ENCODE measurements around the gene NFATC2IP. TPM values are rescaled to one million over a fixed set of nuclear protein-coding genes. Genes with fewer than 3 reads are reported as not detected.
A peak's percentile ranks its signal among the peaks of the same experiment; 100 is the strongest.
"Not testable (repeated sequence)": the region's sequence is repeated elsewhere in the genome, so short reads cannot be mapped to it uniquely, and the experiment has no call there.

Gene NFATC2IP
- total RNA-seq, 2 experiments from 2014 or later: 65.6 to 74.4 TPM

DNA sequence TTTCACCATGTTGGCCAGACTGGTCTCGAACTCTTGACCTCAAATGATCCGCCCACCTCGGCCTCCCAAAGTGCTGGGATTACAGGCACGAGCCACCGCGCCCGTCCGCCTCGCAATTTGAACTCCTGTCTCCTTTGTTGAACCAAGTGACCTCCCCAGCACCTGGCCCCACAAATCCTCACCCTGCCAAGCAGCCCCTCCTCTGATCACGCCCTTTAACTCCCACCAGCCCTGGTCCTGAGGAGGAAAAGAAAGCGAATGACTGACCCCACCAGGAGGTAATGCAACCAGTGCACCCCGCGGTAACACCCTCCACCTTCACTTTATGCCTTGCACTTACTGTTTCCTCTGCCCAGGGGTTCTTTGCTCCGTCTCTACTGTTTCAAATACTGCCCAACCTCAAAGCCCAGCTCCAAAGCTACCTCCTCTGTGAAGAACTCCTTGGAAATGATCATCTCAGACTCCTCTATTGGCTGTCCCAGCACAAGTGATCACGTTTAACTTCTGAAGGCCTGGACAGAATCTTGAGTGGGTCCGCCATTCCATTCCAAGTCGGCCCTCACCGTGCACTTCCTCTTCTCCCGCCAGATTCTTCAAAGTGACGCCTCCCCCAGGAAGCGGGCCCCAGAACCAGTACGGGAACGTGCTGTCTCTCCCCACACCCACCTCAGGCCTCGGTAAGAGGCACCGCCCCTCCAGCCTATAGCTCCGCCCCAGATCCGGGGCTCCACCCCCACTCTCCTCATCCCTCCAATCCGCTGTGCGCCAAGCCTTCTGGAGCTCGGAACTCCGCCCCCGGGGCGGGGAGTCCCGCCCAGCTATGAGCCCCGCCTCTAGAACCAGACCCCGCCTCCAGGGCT, 14.6 kb upstream of the NFATC2IP start:
- H3K36me3 Mint-ChIP-seq: peaks cover 4% of the 10 kb centered on the region
- no peaks in the 10 kb centered on the region for H3K27me3 Mint-ChIP-seq
- no peaks in the 10 kb centered on the region for H3K9me3 Mint-ChIP-seq
- peak overlapping the region; percentile 69 for H3K4me3 Mint-ChIP-seq
- peak; percentile 89 for DNase-seq
- peaks cover 15% of the 10 kb centered on the region for H3K4me1 Mint-ChIP-seq
- H3K27ac Mint-ChIP-seq: peak overlapping the region; percentile 30

DNA sequence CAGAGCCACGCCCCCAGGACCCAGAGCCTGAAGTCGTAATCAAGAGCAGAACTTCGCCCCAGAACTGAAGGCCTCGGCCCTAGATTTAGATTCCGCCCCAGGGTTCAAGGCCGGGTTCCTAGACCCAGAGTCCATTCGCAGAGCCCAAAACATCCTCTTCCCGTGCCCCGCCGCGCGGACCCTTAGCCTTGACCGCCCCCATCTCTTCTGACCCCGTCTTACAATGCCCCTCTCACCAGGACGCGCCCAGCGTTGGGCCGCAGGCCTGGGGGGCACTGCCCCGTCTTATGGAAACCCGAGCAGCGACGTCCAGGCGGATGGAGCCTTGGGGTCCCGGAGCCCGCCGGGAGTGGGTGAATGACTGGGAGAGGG, 14.0 kb upstream of the NFATC2IP start:
- Mint-ChIP-seq H3K27me3 (no peaks in the 10 kb centered on the region), H3K36me3 (peaks cover 4% of the 10 kb centered on the region), H3K4me3 (peak overlapping the region; percentile 69), H3K4me1 (peaks cover 13% of the 10 kb centered on the region), H3K27ac (no peak overlapping the region), H3K9me3 (no peaks in the 10 kb centered on the region)
- DNase-seq: no peak

DNA sequence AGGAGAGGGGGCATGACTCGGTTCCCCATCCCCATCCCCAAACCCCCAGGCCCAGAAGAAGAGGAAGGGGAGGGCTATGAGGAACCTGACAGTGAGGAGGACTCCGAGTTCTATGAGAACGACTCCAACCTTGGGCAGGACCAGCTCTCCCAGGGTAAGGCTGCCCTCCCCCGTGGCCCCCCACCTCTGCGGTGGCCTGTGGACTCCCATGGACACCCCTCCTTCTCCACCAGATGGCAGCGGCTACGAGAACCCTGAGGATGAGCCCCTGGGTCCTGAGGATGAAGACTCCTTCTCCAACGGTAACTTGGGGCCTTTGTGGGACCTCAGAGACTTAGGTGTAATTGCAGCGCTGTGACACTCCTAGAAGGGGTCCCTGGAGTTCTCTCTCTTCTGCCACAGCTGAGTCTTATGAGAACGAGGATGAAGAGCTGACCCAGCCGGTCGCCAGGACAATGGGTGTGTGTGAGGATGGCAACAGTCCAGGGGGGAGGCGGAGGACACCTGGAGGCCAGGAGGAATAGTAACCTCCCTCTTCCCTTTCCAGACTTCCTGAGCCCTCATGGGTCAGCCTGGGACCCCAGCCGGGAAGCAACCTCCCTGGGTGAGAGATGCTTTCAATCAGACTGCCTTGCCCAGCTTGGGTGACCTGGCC, 13.4 kb upstream of the NFATC2IP start:
- Mint-ChIP-seq H3K36me3 (peaks cover 4% of the 10 kb centered on the region), H3K27ac (peak overlapping the region; percentile 21), H3K27me3 (no peaks in the 10 kb centered on the region), H3K9me3 (no peaks in the 10 kb centered on the region), H3K4me1 (peaks cover 13% of the 10 kb centered on the region), H3K4me3 (no peak overlapping the region)
- DNase-seq: no peak

DNA sequence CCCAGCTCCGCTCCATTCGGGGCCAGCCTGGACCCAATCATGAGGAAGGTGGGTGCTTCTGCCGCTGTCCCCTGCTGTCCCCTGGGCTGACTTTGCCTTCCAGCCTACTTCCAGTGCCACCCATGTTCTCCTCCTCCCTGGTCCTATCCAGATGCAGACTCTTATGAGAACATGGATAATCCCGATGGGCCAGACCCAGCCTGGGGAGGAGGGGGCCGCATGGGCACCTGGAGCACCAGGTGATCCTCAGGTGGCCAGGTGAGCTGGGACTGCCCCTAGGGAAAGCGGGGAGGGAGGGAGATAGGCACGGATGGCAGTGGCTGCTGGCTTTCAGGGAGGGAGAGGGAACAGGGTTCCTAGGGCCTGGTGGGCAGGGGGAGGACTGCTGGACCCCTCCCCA, 12.0 kb upstream of the NFATC2IP start:
- no peak overlapping the region for H3K27ac Mint-ChIP-seq
- no peaks in the 10 kb centered on the region for H3K9me3 Mint-ChIP-seq
- H3K4me3 Mint-ChIP-seq: no peak overlapping the region
- DNase-seq: no peak
- H3K4me1 Mint-ChIP-seq: peaks cover 13% of the 10 kb centered on the region
- no peaks in the 10 kb centered on the region for H3K27me3 Mint-ChIP-seq
- H3K36me3 Mint-ChIP-seq: peaks cover 4% of the 10 kb centered on the region

DNA sequence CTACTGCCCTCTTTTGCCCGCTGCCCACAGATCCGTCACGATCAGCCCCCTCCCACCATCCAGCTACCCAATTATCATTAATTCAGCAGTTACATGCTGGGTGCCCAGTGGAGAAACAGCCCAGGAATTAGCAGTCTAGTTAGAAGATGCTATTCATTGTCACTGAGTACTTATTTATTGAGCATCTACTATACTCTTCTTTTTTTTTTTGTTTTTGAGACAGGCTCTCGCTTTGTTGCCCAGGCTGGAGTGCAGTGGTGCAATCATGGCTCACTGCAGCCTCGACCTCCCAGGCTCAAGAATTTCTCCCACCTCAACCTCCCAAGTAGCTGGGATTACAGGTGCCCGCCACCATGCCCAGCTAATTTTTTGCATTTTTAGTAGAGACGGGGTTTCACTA, 10.9 kb upstream of the NFATC2IP start:
- not testable (repeated sequence) for H3K27ac Mint-ChIP-seq, DNase-seq, H3K4me3 Mint-ChIP-seq, H3K9me3 Mint-ChIP-seq, H3K36me3 Mint-ChIP-seq, H3K27me3 Mint-ChIP-seq
- H3K4me1 Mint-ChIP-seq: peaks cover 13% of the 10 kb centered on the region

DNA sequence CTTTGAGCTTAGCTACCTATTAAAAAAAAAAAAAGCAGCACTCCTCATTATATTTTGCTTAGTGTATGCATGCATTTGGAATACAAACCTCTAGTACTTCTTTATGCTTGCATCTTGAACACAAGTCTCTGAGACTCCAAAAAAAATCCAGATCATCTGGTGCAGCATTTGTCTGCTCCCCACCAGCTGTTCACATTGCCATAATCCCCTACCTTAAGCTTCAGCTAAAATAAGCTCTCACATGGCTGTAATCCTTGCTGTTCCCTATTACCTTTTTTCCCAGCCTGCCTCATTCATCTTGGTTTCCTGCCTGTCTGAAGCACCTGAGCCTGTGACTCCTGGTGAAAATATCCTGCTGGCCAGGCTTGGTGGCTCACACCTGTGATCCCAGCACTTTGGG, 7.5 kb upstream of the NFATC2IP start:
- Mint-ChIP-seq H3K27me3 (no peaks in the 10 kb centered on the region), H3K27ac (no peak overlapping the region), H3K36me3 (no peaks in the 10 kb centered on the region), H3K9me3 (no peaks in the 10 kb centered on the region), H3K4me1 (peaks cover 7% of the 10 kb centered on the region), H3K4me3 (no peak overlapping the region)
- no peak for DNase-seq

DNA sequence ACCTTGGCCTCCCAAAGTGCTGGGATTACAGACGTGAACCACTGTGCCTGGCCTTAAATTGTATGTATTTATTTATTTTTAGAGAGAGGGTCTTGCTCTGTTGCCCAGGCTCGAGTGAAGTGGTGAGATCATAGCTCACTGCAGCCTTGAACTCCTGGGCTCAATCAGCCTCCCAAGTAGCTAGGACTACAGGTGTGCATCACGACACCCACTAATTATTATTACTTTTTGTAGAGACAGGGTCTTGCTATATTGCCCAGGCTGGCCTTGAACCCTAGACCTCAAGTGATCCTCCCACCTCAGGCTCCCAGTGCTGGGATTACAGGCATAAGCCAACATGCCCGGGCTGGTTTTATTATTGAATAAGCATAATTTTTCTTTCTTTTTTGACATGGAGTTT, 4.1 kb upstream of the NFATC2IP start:
- Mint-ChIP-seq H3K36me3 (peaks cover 5% of the 10 kb centered on the region), H3K4me3 (no peak overlapping the region), H3K4me1 (peaks cover 8% of the 10 kb centered on the region), H3K27ac (no peak overlapping the region), H3K27me3 (no peaks in the 10 kb centered on the region), H3K9me3 (no peaks in the 10 kb centered on the region)
- no peak for DNase-seq

DNA sequence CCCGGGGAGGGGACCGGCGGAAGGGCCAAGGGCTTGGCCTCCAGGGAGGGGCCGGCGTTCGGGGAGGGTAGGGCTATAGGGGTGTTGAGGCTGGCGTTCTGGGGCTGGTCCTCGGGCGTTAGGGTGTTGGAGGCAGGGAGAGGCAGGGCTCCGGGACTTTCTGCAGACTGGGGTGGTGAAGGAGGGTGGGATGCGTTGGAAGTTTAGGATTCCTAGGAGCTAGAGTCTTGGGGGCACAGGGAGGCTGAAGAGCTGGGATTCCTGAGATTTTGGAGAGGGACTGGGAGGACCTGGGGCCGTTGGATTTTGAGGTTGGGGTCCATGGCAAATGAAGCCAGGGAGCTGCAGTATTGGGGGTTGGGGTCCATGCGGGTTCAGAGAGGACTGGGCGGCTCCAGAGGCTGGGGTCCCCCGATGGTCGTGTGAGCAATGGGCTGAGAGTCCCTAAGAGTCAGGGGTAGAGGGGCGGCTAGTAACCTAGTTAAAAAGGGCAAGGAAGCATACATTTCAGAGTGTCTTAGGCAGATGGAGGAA, 740 bp downstream of the NFATC2IP start:
- no peaks in the 10 kb centered on the region for H3K27me3 Mint-ChIP-seq
- H3K9me3 Mint-ChIP-seq: no peaks in the 10 kb centered on the region
- peaks cover 27% of the 10 kb centered on the region for H3K36me3 Mint-ChIP-seq
- H3K27ac Mint-ChIP-seq: peak overlapping the region; percentile 89
- no peak for DNase-seq
- H3K4me1 Mint-ChIP-seq: peaks cover 16% of the 10 kb centered on the region
- H3K4me3 Mint-ChIP-seq: peak overlapping the region; percentile 96

DNA sequence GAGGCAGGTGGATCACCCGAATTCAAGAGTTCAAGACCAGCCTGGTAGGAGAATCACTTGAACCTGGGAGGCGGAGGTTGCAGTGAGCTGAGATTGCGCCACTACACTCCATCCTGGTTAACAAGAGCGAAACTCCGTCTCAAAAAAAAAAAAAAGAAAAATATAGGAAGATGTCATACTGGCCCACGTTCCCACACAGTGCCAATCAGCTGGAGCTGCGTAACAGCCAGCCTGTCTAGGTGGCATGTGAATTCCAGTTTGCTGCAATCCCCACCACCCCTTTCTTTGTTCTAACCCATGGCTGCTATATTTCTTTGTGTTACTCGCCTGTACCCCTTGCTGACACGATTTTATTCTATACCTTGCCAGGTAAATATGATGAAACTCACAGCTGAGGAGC, 7.5 kb downstream of the NFATC2IP start:
- Mint-ChIP-seq H3K27ac (no peak overlapping the region), H3K4me3 (no peak overlapping the region), H3K36me3 (peaks cover 29% of the 10 kb centered on the region), H3K9me3 (no peaks in the 10 kb centered on the region), H3K4me1 (peaks cover 3% of the 10 kb centered on the region), H3K27me3 (no peaks in the 10 kb centered on the region)
- no peak for DNase-seq

DNA sequence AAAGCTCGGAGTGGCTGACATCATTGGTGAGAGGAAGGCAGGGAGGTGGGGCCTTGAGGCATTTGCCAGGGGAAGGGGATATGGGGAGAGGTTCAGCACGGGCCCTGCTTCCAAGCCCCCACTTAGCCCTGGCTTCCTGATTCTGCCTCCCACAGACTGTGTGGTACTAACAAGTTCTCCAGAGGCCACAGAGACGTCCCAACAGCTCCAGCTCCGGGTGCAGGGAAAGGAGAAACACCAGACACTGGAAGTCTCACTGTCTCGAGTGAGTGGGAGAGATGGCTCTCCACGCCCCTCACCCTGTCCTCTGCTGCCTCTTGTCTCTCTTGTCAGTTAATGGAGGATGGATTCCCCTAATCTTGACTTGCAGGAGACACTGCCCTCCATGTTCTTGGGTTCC, 8.1 kb downstream of the NFATC2IP start:
- DNase-seq: no peak
- Mint-ChIP-seq H3K4me3 (no peak overlapping the region), H3K9me3 (no peaks in the 10 kb centered on the region), H3K4me1 (no peaks in the 10 kb centered on the region), H3K27me3 (no peaks in the 10 kb centered on the region), H3K27ac (no peak overlapping the region), H3K36me3 (peaks cover 28% of the 10 kb centered on the region)

DNA sequence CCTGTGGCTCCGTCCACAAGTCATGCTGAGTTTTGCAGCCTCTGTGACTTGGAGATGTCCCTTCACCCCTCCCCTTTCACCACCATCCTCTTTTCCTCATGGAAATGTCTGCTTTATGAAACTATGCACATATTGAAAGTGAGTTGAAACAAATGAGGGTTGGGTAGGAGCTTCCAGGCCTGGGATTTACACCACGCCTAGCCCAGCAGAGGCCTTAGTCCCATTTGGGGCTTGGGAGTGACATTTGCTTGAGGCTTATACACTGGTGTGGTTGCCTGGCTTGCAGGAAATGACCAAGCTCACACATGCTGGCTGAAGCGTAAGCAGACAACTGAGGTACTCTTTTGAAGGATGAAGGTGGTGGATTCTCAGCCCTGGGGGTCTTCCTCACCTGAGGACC, 13.3 kb downstream of the NFATC2IP start:
- H3K36me3 Mint-ChIP-seq: peaks cover 24% of the 10 kb centered on the region
- H3K9me3 Mint-ChIP-seq: no peaks in the 10 kb centered on the region
- no peak overlapping the region for H3K4me3 Mint-ChIP-seq
- H3K27me3 Mint-ChIP-seq: no peaks in the 10 kb centered on the region
- no peak overlapping the region for H3K27ac Mint-ChIP-seq
- no peak for DNase-seq
- no peaks in the 10 kb centered on the region for H3K4me1 Mint-ChIP-seq

DNA sequence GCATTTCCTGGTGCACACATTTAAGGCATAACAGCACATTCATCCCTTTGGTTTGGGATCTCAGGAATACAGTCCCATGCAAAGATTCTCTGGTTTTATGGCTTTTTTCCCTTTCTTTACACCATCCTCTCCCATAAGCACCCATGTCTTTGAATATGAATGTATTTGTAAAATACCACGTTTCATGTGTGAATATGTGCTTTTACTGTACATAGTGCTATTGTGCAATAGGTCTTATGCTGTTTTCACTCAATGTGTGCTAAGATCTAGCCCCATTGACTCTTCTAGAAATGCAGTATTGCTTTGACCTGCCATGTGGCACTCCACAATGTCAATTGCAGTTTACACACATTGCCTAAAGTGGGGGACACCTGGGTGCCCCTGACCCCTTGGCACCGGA, 13.8 kb downstream of the NFATC2IP start:
- no peak for DNase-seq
- Mint-ChIP-seq H3K27ac (no peak overlapping the region), H3K9me3 (no peaks in the 10 kb centered on the region), H3K36me3 (peaks cover 24% of the 10 kb centered on the region), H3K4me3 (no peak overlapping the region), H3K4me1 (no peaks in the 10 kb centered on the region), H3K27me3 (no peaks in the 10 kb centered on the region)

DNA sequence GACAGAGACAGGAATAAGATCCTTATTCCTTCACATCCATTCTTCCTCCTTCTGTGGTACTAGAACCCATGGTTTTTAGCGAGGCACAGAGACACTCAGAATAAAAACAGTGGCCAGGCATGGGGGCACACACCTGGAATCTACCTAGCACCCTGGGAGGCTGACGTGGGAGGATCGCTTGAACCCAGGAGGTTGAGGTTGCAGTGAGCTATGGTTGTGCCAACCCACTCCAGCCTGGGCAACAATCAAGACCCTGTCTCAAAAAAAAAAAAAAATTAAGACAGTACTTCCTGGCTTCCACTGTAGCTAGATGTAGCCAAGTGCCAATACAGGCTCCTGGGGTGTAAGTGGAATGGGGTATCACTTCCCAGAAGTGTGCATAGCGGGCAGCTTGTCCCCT, 16.4 kb downstream of the NFATC2IP start:
- Mint-ChIP-seq H3K27ac (no peak overlapping the region), H3K4me3 (no peak overlapping the region), H3K9me3 (no peaks in the 10 kb centered on the region), H3K36me3 (peaks cover 16% of the 10 kb centered on the region), H3K4me1 (no peaks in the 10 kb centered on the region), H3K27me3 (no peaks in the 10 kb centered on the region)
- DNase-seq: no peak

DNA sequence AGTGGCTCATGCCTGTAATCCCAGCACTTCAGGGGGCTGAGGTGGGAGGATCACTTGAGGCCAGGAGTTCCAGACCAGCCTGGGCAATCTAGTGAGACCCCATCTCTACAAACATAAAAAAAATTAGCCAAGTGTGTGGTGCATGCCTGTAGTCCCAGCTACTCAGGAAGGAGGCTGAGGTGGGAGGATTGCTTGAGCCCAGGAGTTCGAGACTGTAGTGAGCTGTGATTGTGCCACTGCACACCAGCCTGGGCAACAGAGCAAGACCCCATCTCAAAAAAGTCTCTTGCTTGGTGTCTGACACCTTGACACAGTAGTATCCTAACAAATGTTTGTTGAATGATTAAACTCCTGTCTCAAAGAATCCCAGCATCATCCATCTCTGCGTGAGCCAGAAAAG, 19.0 kb downstream of the NFATC2IP start:
- H3K4me3 Mint-ChIP-seq, H3K9me3 Mint-ChIP-seq, DNase-seq, H3K4me1 Mint-ChIP-seq, H3K27ac Mint-ChIP-seq, H3K27me3 Mint-ChIP-seq, H3K36me3 Mint-ChIP-seq: not testable (repeated sequence)

DNA sequence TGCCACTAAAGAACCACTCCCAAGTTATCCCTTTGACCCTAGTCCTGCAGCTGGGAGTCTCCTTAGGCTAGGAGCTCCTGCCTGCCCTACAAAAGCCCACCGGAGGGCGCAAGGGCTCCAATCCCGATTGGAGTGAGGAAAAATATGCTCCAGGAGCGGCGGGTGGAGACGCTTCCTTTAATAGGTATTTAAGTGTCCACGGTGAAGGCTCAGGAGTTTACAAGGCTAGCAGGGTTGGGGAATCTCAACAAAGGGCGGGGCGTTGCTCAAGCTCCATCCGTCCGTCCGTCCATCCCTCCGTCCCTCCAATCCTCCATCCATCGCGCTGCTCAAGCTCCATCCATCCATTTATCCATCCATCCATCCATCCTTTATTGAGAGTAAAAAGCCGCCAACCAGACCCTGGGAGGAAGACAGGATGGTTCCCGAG, 23.3 kb downstream of the NFATC2IP start:
- H3K9me3 Mint-ChIP-seq: no peaks in the 10 kb centered on the region
- H3K36me3 Mint-ChIP-seq: peaks cover 2% of the 10 kb centered on the region
- peak overlapping the region; percentile 95 for H3K4me3 Mint-ChIP-seq
- H3K4me1 Mint-ChIP-seq: peaks cover 27% of the 10 kb centered on the region
- DNase-seq: no peak
- no peaks in the 10 kb centered on the region for H3K27me3 Mint-ChIP-seq
- H3K27ac Mint-ChIP-seq: peak overlapping the region; percentile 95

Measured in activated naive CD8-positive, alpha-beta T cell treated with anti-CD3 and anti-CD28 coated beads for 36 hours (primary cell).